SK-N-SH (cell line): ENCODE results near the gene COL26A1.

ENCODE experiments used
- CTCF ChIP-seq: fragments of 200-600 bp; sonication (generic); IDR thresholded peaks from 2 replicates; pipeline ENCODE4 v1.6.1; 2017; ENCODE audit warnings: antibody characterized with exemption, mild to moderate bottlenecking, moderate library complexity
- EP300 ChIP-seq, 2 experiments: IDR thresholded peaks; 2 replicates each; pipeline versions ENCODE4 v1.4.0 to v1.6.1; 2012; ENCODE audit warnings: borderline replicate concordance in 1 of 2, low read depth in 1 of 2, low read length in 1 of 2
- EZH2phosphoT487 ChIP-seq: fragments of 200-600 bp; sonication (generic); IDR thresholded peaks from 2 replicates; pipeline ENCODE4 v1.6.1; 2017; ENCODE audit warnings: low read depth, mixed run types, mild to moderate bottlenecking, antibody characterized with exemption, moderate library complexity, borderline replicate concordance
- FOXM1 ChIP-seq: IDR thresholded peaks from 2 replicates; pipeline ENCODE4 v1.4.0; 2012; ENCODE audit warnings: low read depth, mild to moderate bottlenecking
- IRF3 ChIP-seq: fragments of 150-350 bp; IDR thresholded peaks from 2 replicates; pipeline ENCODE4 v1.6.1; 2016; ENCODE audit warnings: mild to moderate bottlenecking, low read depth, low read length
- MXI1 ChIP-seq: IDR thresholded peaks from 2 replicates; pipeline ENCODE4 v1.6.1; 2012; ENCODE audit warnings: mild to moderate bottlenecking, low read depth, low read length, improper control_type of control experiment
- POLR2AphosphoS5 ChIP-seq: IDR thresholded peaks from 2 replicates; pipeline ENCODE4 v1.6.1; 2012; ENCODE audit warnings: low read depth, low read length
- RCOR1 ChIP-seq: fragments of 150-350 bp; IDR thresholded peaks from 2 replicates; pipeline ENCODE4 v1.6.1; 2017; ENCODE audit warnings: antibody characterized with exemption, low read length
- RXRA ChIP-seq: IDR thresholded peaks from 2 replicates; pipeline ENCODE4 v1.4.0; 2012; ENCODE audit warnings: low read depth, mild to moderate bottlenecking, borderline replicate concordance
- SIN3A ChIP-seq: IDR thresholded peaks from 2 replicates; pipeline ENCODE4 v1.6.1; 2012; ENCODE audit warnings: low read depth, mild to moderate bottlenecking, low read length, moderate library complexity, borderline replicate concordance
- SMC3 ChIP-seq: IDR thresholded peaks from 2 replicates; pipeline ENCODE4 v1.6.1; 2012; ENCODE audit warnings: low read depth, low read length, improper control_type of control experiment
- YY1 ChIP-seq: IDR thresholded peaks from 2 replicates; pipeline ENCODE4 v1.4.0; 2012; ENCODE audit warnings: low read depth, mild to moderate bottlenecking

- TF ChIP-seq CTCF (no peak), MXI1 (no peak), EP300 (IDR thresholded peaks at IDR 0.05; ENCODE audit: borderline replicate concordance in 1 of 2, low read depth in 1 of 2, low read length in 1 of 2) (no peak), SMC3 (no peak), EZH2phosphoT487 (no peak), FOXM1 (no peak), YY1 (no peak), RXRA (no peak), RCOR1 (no peak), SIN3A (no peak), IRF3 (no peak), POLR2AphosphoS5 (no peak)
Measured at GRCh38 chr7:101374990-101375389, 12.3 kb downstream of the COL26A1 start.
